ENCODE results near the gene LHX8.
"Not testable (repeated sequence)": the region's sequence is repeated elsewhere in the genome, so short reads cannot be mapped to it uniquely, and the experiment has no call there.

Gene LHX8

GRCh38 chr1:75133750-75134646 is at the start of gene LHX8:
Gene LHX8 (plus strand): TSS chr1:75134388. CDS start chr1:75136615, 2,227 bp downstream.
- no peak for DNase-seq (ENCODE audit: low read depth in 4 of 4, low spot score in 1 of 4)

- no peak for DNase-seq (ENCODE audit: low read depth in 4 of 4, low spot score in 1 of 4)
These were observed 48.3 kb upstream of the LHX8 start for GRCh38 chr1:75085931-75086330.

- no peak for DNase-seq (ENCODE audit: low read depth in 4 of 4, low spot score in 1 of 4)
These were observed 46.9 kb upstream of the LHX8 start for GRCh38 chr1:75087278-75087677.

- DNase-seq (ENCODE audit: low read depth in 4 of 4, low spot score in 1 of 4): no peak
These were observed 42.0 kb upstream of the LHX8 start for GRCh38 chr1:75092141-75092540.

GRCh38 chr1:75097654-75098053 is 36.5 kb upstream of the LHX8 start:
- DNase-seq (ENCODE audit: low read depth in 4 of 4, low spot score in 1 of 4): no peak

- DNase-seq (ENCODE audit: low read depth in 4 of 4, low spot score in 1 of 4): no peak
These were observed 34.6 kb upstream of the LHX8 start for GRCh38 chr1:75099581-75099980.

GRCh38 chr1:75100481-75101092 is 33.6 kb upstream of the LHX8 start:
- no peak for DNase-seq (ENCODE audit: low read depth in 4 of 4, low spot score in 1 of 4)

- DNase-seq (ENCODE audit: low read depth in 4 of 4, low spot score in 1 of 4): not testable (repeated sequence)
These were observed 21.7 kb upstream of the LHX8 start for GRCh38 chr1:75112362-75112951.

GRCh38 chr1:75115654-75116053 is 18.5 kb upstream of the LHX8 start:
- no peak for DNase-seq (ENCODE audit: low read depth in 4 of 4, low spot score in 1 of 4)

- DNase-seq (ENCODE audit: low read depth in 4 of 4, low spot score in 1 of 4): no peak
These were observed 10.4 kb upstream of the LHX8 start for GRCh38 chr1:75123756-75124155.

- DNase-seq (ENCODE audit: low read depth in 4 of 4, low spot score in 1 of 4): no peak
These were observed 9.7 kb upstream of the LHX8 start for GRCh38 chr1:75124510-75124909.

GRCh38 chr1:75125161-75125726 is 8.9 kb upstream of the LHX8 start:
- DNase-seq (ENCODE audit: low read depth in 4 of 4, low spot score in 1 of 4): no peak

- DNase-seq (ENCODE audit: low read depth in 4 of 4, low spot score in 1 of 4): no peak
These were observed 7.5 kb upstream of the LHX8 start for GRCh38 chr1:75126611-75127101.

GRCh38 chr1:75127916-75128717 is 6.1 kb upstream of the LHX8 start:
- DNase-seq (ENCODE audit: low read depth in 4 of 4, low spot score in 1 of 4): no peak

- DNase-seq (ENCODE audit: low read depth in 4 of 4, low spot score in 1 of 4): no peak
These were observed 4.6 kb upstream of the LHX8 start for GRCh38 chr1:75129660-75129982.

GRCh38 chr1:75129983-75130789 is 4.0 kb upstream of the LHX8 start:
- DNase-seq (ENCODE audit: low read depth in 4 of 4, low spot score in 1 of 4): no peak

- DNase-seq (ENCODE audit: low read depth in 4 of 4, low spot score in 1 of 4): no peak
These were observed 3.2 kb upstream of the LHX8 start for GRCh38 chr1:75130865-75131564.

- DNase-seq (ENCODE audit: low read depth in 4 of 4, low spot score in 1 of 4): no peak
These were observed 2.5 kb upstream of the LHX8 start for GRCh38 chr1:75131565-75132241.

GRCh38 chr1:75132242-75132811 is 1.9 kb upstream of the LHX8 start:
- DNase-seq (ENCODE audit: low read depth in 4 of 4, low spot score in 1 of 4): no peak

Measured in stimulated activated CD4-positive, alpha-beta T cell treated with anti-CD3 and anti-CD28 coated beads, Interleukin-1b, Interleukin-23, amount 100 ng/mL, for 24 hours (primary cell).